Measurements from ENCODE around the gene CEP128. TPM values are rescaled to one million over a fixed set of nuclear protein-coding genes. Genes with fewer than 3 reads are reported as not detected.

Gene CEP128
- total and polyA plus RNA-seq, 2 experiments from 2014 or later: 7.3 to 14.3 TPM

GRCh38 chr14:80768646-80769045 lies 172.9 kb downstream of the CEP128 start:
- no peaks in the 10 kb centered on the region for H3K27me3 ChIP-seq
- TF ChIP-seq, protein P1, sequence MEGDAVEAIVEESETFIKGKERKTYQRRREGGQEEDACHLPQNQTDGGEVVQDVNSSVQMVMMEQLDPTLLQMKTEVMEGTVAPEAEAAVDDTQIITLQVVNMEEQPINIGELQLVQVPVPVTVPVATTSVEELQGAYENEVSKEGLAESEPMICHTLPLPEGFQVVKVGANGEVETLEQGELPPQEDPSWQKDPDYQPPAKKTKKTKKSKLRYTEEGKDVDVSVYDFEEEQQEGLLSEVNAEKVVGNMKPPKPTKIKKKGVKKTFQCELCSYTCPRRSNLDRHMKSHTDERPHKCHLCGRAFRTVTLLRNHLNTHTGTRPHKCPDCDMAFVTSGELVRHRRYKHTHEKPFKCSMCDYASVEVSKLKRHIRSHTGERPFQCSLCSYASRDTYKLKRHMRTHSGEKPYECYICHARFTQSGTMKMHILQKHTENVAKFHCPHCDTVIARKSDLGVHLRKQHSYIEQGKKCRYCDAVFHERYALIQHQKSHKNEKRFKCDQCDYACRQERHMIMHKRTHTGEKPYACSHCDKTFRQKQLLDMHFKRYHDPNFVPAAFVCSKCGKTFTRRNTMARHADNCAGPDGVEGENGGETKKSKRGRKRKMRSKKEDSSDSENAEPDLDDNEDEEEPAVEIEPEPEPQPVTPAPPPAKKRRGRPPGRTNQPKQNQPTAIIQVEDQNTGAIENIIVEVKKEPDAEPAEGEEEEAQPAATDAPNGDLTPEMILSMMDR (IDR thresholded peaks at IDR 0.05; ENCODE audit: low read depth, low read length): no peak
- no peak for DNase-seq (ENCODE audit: low read depth in 1 of 2, low spot score in 1 of 2)

GRCh38 chr14:80764921-80765507 lies 176.5 kb downstream of the CEP128 start:
- Histone ChIP-seq H3K4me1 (ENCODE audit: low read depth) (no peaks in the 10 kb centered on the region), H3K27me3 (no peaks in the 10 kb centered on the region), H3K9me3 (ENCODE audit: low read depth) (no peaks in the 10 kb centered on the region), H3K27ac (no peak overlapping the region), H3K36me3 (no peaks in the 10 kb centered on the region), H3K4me3 (no peak overlapping the region)
- DNase-seq (ENCODE audit: low read depth in 1 of 2, low spot score in 1 of 2): no peak
- TF ChIP-seq, protein P1 (IDR thresholded peaks at IDR 0.05; ENCODE audit: low read depth, low read length): no peak

More at GRCh38 chr14:80768646-80769045, 172.9 kb downstream of the CEP128 start:
- Histone ChIP-seq H3K27ac (no peak overlapping the region), H3K9me3 (ENCODE audit: low read depth) (no peaks in the 10 kb centered on the region), H3K4me3 (no peak overlapping the region), H3K36me3 (no peaks in the 10 kb centered on the region), H3K4me1 (ENCODE audit: low read depth) (no peaks in the 10 kb centered on the region)

GRCh38 chr14:80764496-80764895 lies 177.0 kb downstream of the CEP128 start:
- Histone ChIP-seq H3K9me3 (ENCODE audit: low read depth) (no peaks in the 10 kb centered on the region), H3K4me1 (ENCODE audit: low read depth) (no peaks in the 10 kb centered on the region), H3K36me3 (no peaks in the 10 kb centered on the region), H3K4me3 (no peak overlapping the region), H3K27ac (no peak overlapping the region), H3K27me3 (no peaks in the 10 kb centered on the region)
- no peak for DNase-seq (ENCODE audit: low read depth in 1 of 2, low spot score in 1 of 2)
- TF ChIP-seq, protein P1 (IDR thresholded peaks at IDR 0.05; ENCODE audit: low read depth, low read length): no peak

GRCh38 chr14:80762641-80763228 lies 178.8 kb downstream of the CEP128 start:
- no peak for DNase-seq (ENCODE audit: low read depth in 1 of 2, low spot score in 1 of 2)
- TF ChIP-seq, protein P1 (IDR thresholded peaks at IDR 0.05; ENCODE audit: low read depth, low read length): no peak

DNA sequence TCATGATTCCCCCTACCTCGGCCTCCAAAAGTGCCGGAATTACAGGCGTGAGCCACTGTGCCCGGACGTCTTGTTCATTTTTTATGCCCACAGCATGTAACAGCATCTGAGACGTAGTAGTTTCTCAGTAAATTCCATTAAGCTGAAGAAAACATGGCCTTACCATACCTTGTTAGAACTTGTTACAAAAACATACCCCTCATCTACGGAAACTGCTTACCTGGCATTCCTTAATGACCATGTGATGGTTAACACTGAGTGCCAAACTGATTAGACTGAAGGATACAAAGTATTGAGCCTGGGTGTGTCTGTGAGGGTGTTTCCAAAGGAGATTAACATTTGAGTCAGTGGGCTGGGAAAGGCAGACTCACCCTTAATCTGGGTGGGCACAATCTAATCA lies 186.8 kb downstream of the CEP128 start:
- TF ChIP-seq, protein P1 (IDR thresholded peaks at IDR 0.05; ENCODE audit: low read depth, low read length): no peak
- H3K4me3 ChIP-seq: no peak overlapping the region
- H3K9me3 ChIP-seq (ENCODE audit: low read depth): no peaks in the 10 kb centered on the region
- H3K27me3 ChIP-seq: no peaks in the 10 kb centered on the region
- H3K27ac ChIP-seq: no peak overlapping the region
- no peak for DNase-seq (ENCODE audit: low read depth in 1 of 2, low spot score in 1 of 2)
- no peaks in the 10 kb centered on the region for H3K4me1 ChIP-seq (ENCODE audit: low read depth)
- no peaks in the 10 kb centered on the region for H3K36me3 ChIP-seq

More at GRCh38 chr14:80762641-80763228, 178.8 kb downstream of the CEP128 start:
- H3K9me3 ChIP-seq (ENCODE audit: low read depth): no peaks in the 10 kb centered on the region
- no peaks in the 10 kb centered on the region for H3K4me1 ChIP-seq (ENCODE audit: low read depth)
- no peaks in the 10 kb centered on the region for H3K27me3 ChIP-seq
- H3K4me3 ChIP-seq: no peak overlapping the region
- no peaks in the 10 kb centered on the region for H3K36me3 ChIP-seq
- no peak overlapping the region for H3K27ac ChIP-seq
